ENCODE results near the gene RB1.

- TF ChIP-seq EZH2 (IDR thresholded peaks at IDR 0.05; ENCODE audit: insufficient read depth, poor library complexity, severe bottlenecking), result no peak
- no peak for TF ChIP-seq EZH2phosphoT487 (IDR thresholded peaks at IDR 0.05; ENCODE audit: insufficient read depth, low read depth)
These were observed 185.4 kb downstream of the RB1 start for GRCh38 chr13:48488995-48489394.
